Activated CD8-positive, alpha-beta memory T cell treated with anti-CD3 and anti-CD28 coated beads, Interleukin-2, amount 50 U/mL, for 1 hour (primary cell): Measurements from ENCODE around the gene HOPX.
"Not testable (repeated sequence)": the region's sequence is repeated elsewhere in the genome, so short reads cannot be mapped to it uniquely, and the experiment has no call there.

Experiments used
- DNase-seq: peaks from one replicate; pipeline ENCODE4 v3.0.0-alpha.2; 2020; ENCODE audit errors: extremely low read depth

Gene HOPX

GRCh38 chr4:56681158-56681852 lies at the start of gene HOPX:
Gene HOPX (minus strand): TSS chr4:56681296. CDS start chr4:56657816, 23,480 bp downstream.
- peak; percentile 17 for DNase-seq

GRCh38 chr4:56730097-56730496 lies 49.0 kb upstream of the HOPX start:
- no peak for DNase-seq

GRCh38 chr4:56728512-56728911 lies 47.4 kb upstream of the HOPX start:
- no peak for DNase-seq

- DNase-seq: no peak
Observed at GRCh38 chr4:56727150-56727549, 46.1 kb upstream of the HOPX start.

GRCh38 chr4:56726593-56726992 lies 45.5 kb upstream of the HOPX start:
- DNase-seq: not testable (repeated sequence)

- no peak for DNase-seq
Observed at GRCh38 chr4:56723659-56724230, 42.6 kb upstream of the HOPX start.

- DNase-seq: no peak
Observed at GRCh38 chr4:56723201-56723605, 42.1 kb upstream of the HOPX start.

- no peak for DNase-seq
Observed at GRCh38 chr4:56708146-56708545, 27.1 kb upstream of the HOPX start.

GRCh38 chr4:56705966-56706365 lies 24.9 kb upstream of the HOPX start:
- DNase-seq: no peak

GRCh38 chr4:56705334-56705733 lies 24.2 kb upstream of the HOPX start:
- no peak for DNase-seq

- DNase-seq: no peak
Observed at GRCh38 chr4:56704089-56704871, 23.2 kb upstream of the HOPX start.

- DNase-seq: no peak
Observed at GRCh38 chr4:56703378-56703777, 22.3 kb upstream of the HOPX start.

- DNase-seq: no peak
Observed at GRCh38 chr4:56701644-56702043, 20.5 kb upstream of the HOPX start.

GRCh38 chr4:56701161-56701480 lies 20.0 kb upstream of the HOPX start:
- no peak for DNase-seq

GRCh38 chr4:56699537-56700105 lies 18.5 kb upstream of the HOPX start:
- DNase-seq: no peak

GRCh38 chr4:56698329-56698728 lies 17.2 kb upstream of the HOPX start:
- DNase-seq: no peak

GRCh38 chr4:56696056-56696455 lies 15.0 kb upstream of the HOPX start:
- DNase-seq: no peak

GRCh38 chr4:56693476-56693875 lies 12.4 kb upstream of the HOPX start:
- DNase-seq: not testable (repeated sequence)

GRCh38 chr4:56692576-56692975 lies 11.5 kb upstream of the HOPX start:
- no peak for DNase-seq

- no peak for DNase-seq
Observed at GRCh38 chr4:56691425-56691824, 10.3 kb upstream of the HOPX start.

GRCh38 chr4:56690393-56690792 lies 9.3 kb upstream of the HOPX start:
- DNase-seq: no peak

GRCh38 chr4:56689201-56689969 lies 8.3 kb upstream of the HOPX start:
- no peak for DNase-seq
